ENCODE data around the gene SCP2D1. TPM values are rescaled to one million over a fixed set of nuclear protein-coding genes. Genes with fewer than 3 reads are reported as not detected.

SCP2D1 gene
- total and polyA plus RNA-seq, 10 donors = not detected

- H3K27me3 ChIP-seq (replicated peaks in 1 of 7) = peaks cover 0 to 10% (median 0%) of the 10 kb centered on the region in 7 donors
- H3K36me3 ChIP-seq = no peaks in the 10 kb centered on the region
- H3K4me3 ChIP-seq = no peak overlapping the region
- H3K27ac ChIP-seq = no peak overlapping the region
- no peak for TF ChIP-seq POLR2A (IDR thresholded peaks at IDR 0.05)
- TF ChIP-seq CTCF (IDR thresholded peaks at IDR 0.05 in 8 of 11, conservative IDR thresholded peaks at IDR 0.05 in 3 of 11) = no peak
- TF ChIP-seq POLR2AphosphoS5 (IDR thresholded peaks at IDR 0.05) = no peak
- peaks cover 0 to 20% (median 12%) of the 10 kb centered on the region in 6 donors for H3K4me1 ChIP-seq
- H3K9me3 ChIP-seq = peaks cover 0 to 8% (median 0%) of the 10 kb centered on the region in 8 donors
- DNase-seq = no peak
- WGBS, 5 donors = 77 to 92% (median 91%) methylated on average over 4 of the region's 4 CpGs
- intact Hi-C loops (cut with DNase I; ENCODE audit: low total_unique reads) = no loop called here
These were observed 18.2 kb upstream of the SCP2D1 start for GRCh38 chr20:18795366-18795765.

GRCh38 chr20:18796282-18796833, 17.2 kb upstream of the SCP2D1 start:
- Histone ChIP-seq H3K27me3 (replicated peaks in 1 of 7) (peaks cover 0 to under 1% (median 0%) of the 10 kb centered on the region in 7 donors), H3K4me1 (peaks cover 0 to 20% (median 12%) of the 10 kb centered on the region in 6 donors), H3K9me3 (peaks cover 0 to 8% (median 0%) of the 10 kb centered on the region in 8 donors), H3K36me3 (no peaks in the 10 kb centered on the region), H3K27ac (no peak overlapping the region), H3K4me3 (no peak overlapping the region)
- DNase-seq = no peak
- intact Hi-C loops (cut with DNase I; ENCODE audit: low total_unique reads) = no loop called here
- TF ChIP-seq POLR2AphosphoS5 (IDR thresholded peaks at IDR 0.05) = no peak
- TF ChIP-seq POLR2A (IDR thresholded peaks at IDR 0.05) = no peak
- TF ChIP-seq CTCF (IDR thresholded peaks at IDR 0.05 in 8 of 11, conservative IDR thresholded peaks at IDR 0.05 in 3 of 11) = no peak
- 76 to 92% (median 86%) methylated on average over 2 of the region's 2 CpGs for WGBS, 5 donors

GRCh38 chr20:18801516-18801915, 12.1 kb upstream of the SCP2D1 start:
- Histone ChIP-seq H3K4me1 (no peaks in the 10 kb centered on the region), H3K4me3 (no peak overlapping the region), H3K27ac (no peak overlapping the region), H3K27me3 (replicated peaks in 1 of 7) (peaks cover 0 to 7% (median 0%) of the 10 kb centered on the region in 7 donors), H3K9me3 (peaks cover 0 to 4% (median 0%) of the 10 kb centered on the region in 8 donors), H3K36me3 (no peaks in the 10 kb centered on the region)
- TF ChIP-seq CTCF (IDR thresholded peaks at IDR 0.05 in 8 of 11, conservative IDR thresholded peaks at IDR 0.05 in 3 of 11) (no peak), POLR2A (IDR thresholded peaks at IDR 0.05) (no peak), POLR2AphosphoS5 (IDR thresholded peaks at IDR 0.05) (no peak)
- 86 to 97% (median 91%) methylated on average over 2 of the region's 2 CpGs for WGBS, 5 donors
- intact Hi-C loops (cut with DNase I; ENCODE audit: low total_unique reads) = no loop called here
- no peak for DNase-seq

GRCh38 chr20:18802012-18802634, 11.5 kb upstream of the SCP2D1 start:
- H3K4me3 ChIP-seq = no peak overlapping the region
- WGBS, 5 donors = 59 to 76% (median 60%) methylated on average over 7 of the region's 7 CpGs
- peaks cover 0 to 7% (median 0%) of the 10 kb centered on the region in 7 donors for H3K27me3 ChIP-seq (replicated peaks in 1 of 7)
- no peak for TF ChIP-seq CTCF (IDR thresholded peaks at IDR 0.05 in 8 of 11, conservative IDR thresholded peaks at IDR 0.05 in 3 of 11)
- TF ChIP-seq POLR2A (IDR thresholded peaks at IDR 0.05) = no peak
- peak in 1 of 3 donors; percentile 30 for TF ChIP-seq POLR2AphosphoS5 (IDR thresholded peaks at IDR 0.05)
- H3K36me3 ChIP-seq = no peaks in the 10 kb centered on the region
- no peaks in the 10 kb centered on the region for H3K4me1 ChIP-seq
- intact Hi-C loops (cut with DNase I; ENCODE audit: low total_unique reads) = no loop called here
- no peaks in the 10 kb centered on the region for H3K9me3 ChIP-seq
- no peak for DNase-seq
- H3K27ac ChIP-seq = no peak overlapping the region

All from spleen (tissue), 11 donors.